Activated CD4-positive, alpha-beta T cell treated with anti-CD3 and anti-CD28 coated beads, Interleukin-2, amount 50 U/mL, for 16 hours (primary cell): ENCODE results near the gene NELL1.

ENCODE experiments used
- DNase-seq: peaks from one replicate; pipeline ENCODE4 v3.0.0-alpha.2; 2020

NELL1 gene

GRCh38 chr11:20880094-20880493 is 210.7 kb downstream of the NELL1 start:
- no peak for DNase-seq

- DNase-seq = no peak
Observed at GRCh38 chr11:20881328-20882079, 212.1 kb downstream of the NELL1 start.

- no peak for DNase-seq
Observed at GRCh38 chr11:20887137-20887536, 217.8 kb downstream of the NELL1 start.

GRCh38 chr11:20894296-20894695 is 224.9 kb downstream of the NELL1 start:
- no peak for DNase-seq

GRCh38 chr11:20909995-20910726 is 240.8 kb downstream of the NELL1 start:
- DNase-seq = no peak

GRCh38 chr11:20910733-20911132 is 241.3 kb downstream of the NELL1 start:
- no peak for DNase-seq

- DNase-seq = no peak
Observed at GRCh38 chr11:20912065-20912821, 242.9 kb downstream of the NELL1 start.

- DNase-seq = no peak
Observed at GRCh38 chr11:20912922-20913512, 243.6 kb downstream of the NELL1 start.

GRCh38 chr11:20917306-20917705 is 247.9 kb downstream of the NELL1 start:
- no peak for DNase-seq

- DNase-seq = no peak
Observed at GRCh38 chr11:20926799-20927540, 257.6 kb downstream of the NELL1 start.

- DNase-seq = no peak
Observed at GRCh38 chr11:20931029-20931428, 261.6 kb downstream of the NELL1 start.

GRCh38 chr11:20933086-20933485 is 263.7 kb downstream of the NELL1 start:
- DNase-seq = no peak

- no peak for DNase-seq
Observed at GRCh38 chr11:20933958-20934357, 264.6 kb downstream of the NELL1 start.

GRCh38 chr11:20934516-20934915 is 265.1 kb downstream of the NELL1 start:
- DNase-seq = no peak

- no peak for DNase-seq
Observed at GRCh38 chr11:20937826-20938225, 268.4 kb downstream of the NELL1 start.

- DNase-seq = no peak
Observed at GRCh38 chr11:20949585-20949984, 280.2 kb downstream of the NELL1 start.

- DNase-seq = no peak
Observed at GRCh38 chr11:20962581-20962980, 293.2 kb downstream of the NELL1 start.

GRCh38 chr11:20963596-20963995 is 294.2 kb downstream of the NELL1 start:
- DNase-seq = no peak

GRCh38 chr11:20964985-20965384 is 295.6 kb downstream of the NELL1 start:
- DNase-seq = no peak

- DNase-seq = no peak
Observed at GRCh38 chr11:20966489-20966888, 297.1 kb downstream of the NELL1 start.

- DNase-seq = no peak
Observed at GRCh38 chr11:20973940-20974559, 304.7 kb downstream of the NELL1 start.

- DNase-seq = no peak
Observed at GRCh38 chr11:20980736-20981135, 311.4 kb downstream of the NELL1 start.
